Heart left ventricle (tissue), 16 donors: ENCODE measurements around the gene DRAM2. TPM values are rescaled to one million over a fixed set of nuclear protein-coding genes. Genes with fewer than 3 reads are reported as not detected.

Experiments
- ATAC-seq, 4 donors: fragments of 200-7000 bp; cut with Tn5 transposase; one replicate each; pipeline ENCODE4 v1.9.1; 2020 to 2022; ENCODE audit warnings: moderate library complexity in 4 of 4, mild to moderate bottlenecking in 3 of 4, moderate number of reproducible peaks in 1 of 4
- DNase-seq, 5 donors: peaks; one replicate each; pipeline ENCODE4 v3.0.0-alpha.2; 2020
- H3K27ac ChIP-seq, 12 donors: fragments of 200-600 bp; sonication (generic) in 4 of 12; one replicate each; pipeline versions ENCODE4 v1.5.0 to v1.8.0; 2016 to 2022; ENCODE audit warnings: mild to moderate bottlenecking in 2 of 12
- H3K27me3 ChIP-seq, 9 donors: fragments of 200-600 bp; sonication (generic) in 2 of 9; one replicate each; pipeline versions ENCODE4 v1.5.1 to v1.8.0; 2016 to 2022; ENCODE audit warnings: mild to moderate bottlenecking in 3 of 9
- H3K36me3 ChIP-seq, 9 donors: fragments of 200-600 bp; sonication (generic) in 2 of 9; one replicate each; pipeline versions ENCODE4 v1.5.0 to v1.8.0; 2018 to 2022; ENCODE audit warnings: mild to moderate bottlenecking in 2 of 9
- H3K4me1 ChIP-seq, 12 donors: fragments of 200-600 bp; sonication (generic) in 4 of 12; one replicate each; pipeline versions ENCODE4 v1.5.0 to v1.8.0; 2016 to 2022; ENCODE audit warnings: mild to moderate bottlenecking in 3 of 12
- H3K4me3 ChIP-seq, 12 donors: fragments of 200-600 bp; sonication (generic) in 4 of 12; one replicate each; pipeline versions ENCODE4 v1.5.0 to v1.8.0; 2017 to 2022; ENCODE audit warnings: mild to moderate bottlenecking in 9 of 12, moderate library complexity in 4 of 12
- H3K9me3 ChIP-seq, 12 donors: fragments of 200-600 bp; sonication (generic) in 4 of 12; one replicate each; pipeline versions ENCODE4 v1.5.0 to v1.8.0; 2016 to 2022; ENCODE audit warnings: mild to moderate bottlenecking in 1 of 12
- POLR2A ChIP-seq, 2 donors: fragments of 450-650 bp; IDR thresholded peaks; one replicate each; pipeline ENCODE4 v1.6.1; 2017; ENCODE audit warnings: antibody characterized with exemption in 2 of 2, mild to moderate bottlenecking in 2 of 2, moderate library complexity in 2 of 2
- WGBS, 4 donors: extraction: QIAGEN DNeasy Blood & Tissue Kit in 2 of 4; methylation state at CpG; one replicate each; pipeline versions ENCODE4 v1.1.5 to v1.1.7; 2013 to 2018; 5-methylcytosine and 5-hydroxymethylcytosine counted together
- intact Hi-C, 10 donors: fragments of 100-400 bp; cut with DNase I; formaldehyde crosslinking; loops; one replicate each; pipeline versions ENCODE4 v1.11.1 to v1.14.2; 2022
- long read RNA-seq, 3 donors: library from polyadenylated mRNA; unstranded; transcript quantifications; one replicate each; pipeline ENCODE4 v2.0.0, GENCODE V29; 2020 to 2021
- polyA plus RNA-seq, 2 donors: library from polyadenylated mRNA; stranded (reverse); fragments of 200-250 nt; gene quantifications; one replicate each; pipeline ENCODE4 v1.2.3, GENCODE V29; 2013
- total RNA-seq, 9 donors: library from RNA; depleted of rRNA in 2 of 9; stranded (reverse); fragments of >200 nt in 2 of 9; fragmentation: NEBNext Ultra II Directional in 3 of 9; extraction: Animal tissue kit (Norgen Biotek cat#: 25700) in 3 of 9; gene quantifications; one replicate each; pipeline versions ENCODE4 v1.1.0 to v1.2.4, GENCODE V29; 2016 to 2023
- TF ChIP-seq, protein P1 (sequence below), 12 donors: fragments of 200-600 bp; sonication (generic) in 4 of 12; IDR thresholded peaks; one replicate each; pipeline versions ENCODE4 v1.5.0 to v1.8.0; 2018 to 2022; ENCODE audit warnings: antibody characterized with exemption in 12 of 12, mild to moderate bottlenecking in 5 of 12
- donor health status: ischemic (EF 13 %, LVEDD 7.1; RV severe dilation, severe dysfunction).
- donor health status: healthy with polysubstance abuse.
- donor health status: DM: no; HTN: yes; CAD: no.
- donor health status: DM: no; HTN: no; CAD: no.
- donor health status: ischemic (EF 25% LVEDD 6.9; RV normal size, moderate dysfunction).
- donor health status: ischemic (EF 25% LVEDD 5.7; RV mildly dilated, moderate dysfunction).
- donor health status: healthy.
- donor health status: DM: yes; HTN: yes; CAD: no.
- donor health status: ischemic (EF 35%, LVEDD 5.7; RV mildly dilated, moderate dysfunction).
- donor health status: nonischemic (EF 11% LVEDD 7.7; RV severe dilation, severe dysfunction).
- donor health status: DM: yes; HTN: yes; CAD: no.
- donor health status: PGD.
- donor health status: ischemic (EF 29% LVEDD 5.4; RV normal size, mild dysfunction).
- donor health status: nonischemic (EF 23%, LVEDD 6.1; RV moderate dilation, normal function).

The DRAM2 gene
- total RNA-seq, result 10 to 100 TPM; 32.1 to 49.8 (median 36.6) TPM
- polyA plus RNA-seq, result 10 to 100 TPM; 27.1 to 37.7 TPM
- long read RNA-seq, donor 1, transcript DRAM2-208 (9 exons, 1,872 nt), result major isoform, 6 of 27 reads
- long read RNA-seq, donor 1, partial matches to known transcripts, result 1 of 27 reads
- long read RNA-seq, donor 1, other reads (novel, unspliced or antisense), result 19 of 27 reads
- long read RNA-seq, donor 2, transcript DRAM2-208 (9 exons, 1,872 nt), result major isoform, 45 of 203 reads
- long read RNA-seq, donor 2, partial matches to known transcripts, result 6 of 203 reads
- long read RNA-seq, donor 2, other reads (novel, unspliced or antisense), result 150 of 203 reads
- long read RNA-seq, donor 3, partial matches to known transcripts, result 1 of 40 reads
- long read RNA-seq, donor 3, other reads (novel, unspliced or antisense), result 36 of 40 reads

DNA sequence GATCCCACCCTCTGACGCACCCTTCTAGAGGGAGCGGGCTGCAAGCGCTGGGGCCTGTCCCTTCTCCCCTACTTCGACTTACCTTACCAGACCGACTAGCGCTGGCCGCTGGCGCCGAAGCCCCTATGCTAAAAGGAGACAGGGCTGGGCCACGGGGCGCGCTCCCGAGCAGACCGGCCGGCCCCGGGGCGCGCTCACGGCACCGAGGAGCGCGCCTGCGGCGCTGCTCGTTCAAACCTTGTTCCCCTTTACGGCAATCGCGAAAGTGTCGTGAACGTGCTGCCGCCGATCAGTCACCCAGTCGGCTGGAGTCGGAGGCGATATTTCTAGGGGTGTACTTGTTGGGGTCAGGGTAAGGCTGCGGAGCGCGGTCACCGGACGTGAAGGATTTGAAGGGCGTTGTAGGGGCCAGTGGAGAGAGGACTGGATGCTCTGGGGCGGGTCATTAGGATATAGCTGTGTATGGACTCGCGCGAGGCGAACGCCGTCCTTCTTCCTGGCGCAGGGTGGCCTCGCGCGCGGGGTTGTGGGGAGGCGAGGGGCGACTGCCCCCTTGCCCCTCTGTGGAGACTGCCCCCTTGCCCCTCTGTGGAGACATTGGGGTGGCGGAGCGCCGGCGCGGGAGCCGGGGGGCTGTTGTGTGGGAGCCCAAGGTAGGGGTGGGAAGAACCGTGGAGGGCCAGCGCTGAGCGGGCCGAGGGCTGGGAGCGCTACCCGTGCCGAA lies at the start of gene DRAM2, which contains the start of gene CEPT1:
Gene DRAM2 (minus strand): TSS at position 138 of the 724 bp plus-strand sequence. CDS start 8,539 bp downstream, outside the sequence.
Gene CEPT1 (plus strand): TSS at position 268 of the 724 bp plus-strand sequence. CDS start 7,492 bp downstream, outside the sequence.
- Histone ChIP-seq H3K4me3 (peak within 1 kb of the TSS; percentile 57 to 94 (median 86)), H3K9me3 (no peaks in the 10 kb centered on the region), H3K27ac (peak within 1 kb of the TSS; percentile 87 to 97 (median 95)), H3K4me1 (peaks cover 0 to 56% (median 29%) of the 10 kb centered on the region in 12 donors), H3K36me3 (peaks cover 0 to 29% (median 21%) of the 10 kb centered on the region in 9 donors), H3K27me3 (no peaks in the 10 kb centered on the region)
- peak; percentile 92 to 97 (median 97) for ATAC-seq
- intact Hi-C loops, result loop anchor here in 1 of 10 donors (5.0 kb wide), 1 partner anchor 307 kb away; the partner anchor contains the start of genes ATP5PB and WDR77
- DNase-seq, result peak; percentile 94 to 99 (median 98)
- 0 to 1% (median 0%) methylated on average over 26 to 68 of the region's 68 CpGs for WGBS, 4 donors
- TF ChIP-seq POLR2A (IDR thresholded peaks at IDR 0.05), result no peak
- TF ChIP-seq, protein P1, sequence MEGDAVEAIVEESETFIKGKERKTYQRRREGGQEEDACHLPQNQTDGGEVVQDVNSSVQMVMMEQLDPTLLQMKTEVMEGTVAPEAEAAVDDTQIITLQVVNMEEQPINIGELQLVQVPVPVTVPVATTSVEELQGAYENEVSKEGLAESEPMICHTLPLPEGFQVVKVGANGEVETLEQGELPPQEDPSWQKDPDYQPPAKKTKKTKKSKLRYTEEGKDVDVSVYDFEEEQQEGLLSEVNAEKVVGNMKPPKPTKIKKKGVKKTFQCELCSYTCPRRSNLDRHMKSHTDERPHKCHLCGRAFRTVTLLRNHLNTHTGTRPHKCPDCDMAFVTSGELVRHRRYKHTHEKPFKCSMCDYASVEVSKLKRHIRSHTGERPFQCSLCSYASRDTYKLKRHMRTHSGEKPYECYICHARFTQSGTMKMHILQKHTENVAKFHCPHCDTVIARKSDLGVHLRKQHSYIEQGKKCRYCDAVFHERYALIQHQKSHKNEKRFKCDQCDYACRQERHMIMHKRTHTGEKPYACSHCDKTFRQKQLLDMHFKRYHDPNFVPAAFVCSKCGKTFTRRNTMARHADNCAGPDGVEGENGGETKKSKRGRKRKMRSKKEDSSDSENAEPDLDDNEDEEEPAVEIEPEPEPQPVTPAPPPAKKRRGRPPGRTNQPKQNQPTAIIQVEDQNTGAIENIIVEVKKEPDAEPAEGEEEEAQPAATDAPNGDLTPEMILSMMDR (IDR thresholded peaks at IDR 0.05), result peak in 1 of 12 donors; percentile 11

DNA sequence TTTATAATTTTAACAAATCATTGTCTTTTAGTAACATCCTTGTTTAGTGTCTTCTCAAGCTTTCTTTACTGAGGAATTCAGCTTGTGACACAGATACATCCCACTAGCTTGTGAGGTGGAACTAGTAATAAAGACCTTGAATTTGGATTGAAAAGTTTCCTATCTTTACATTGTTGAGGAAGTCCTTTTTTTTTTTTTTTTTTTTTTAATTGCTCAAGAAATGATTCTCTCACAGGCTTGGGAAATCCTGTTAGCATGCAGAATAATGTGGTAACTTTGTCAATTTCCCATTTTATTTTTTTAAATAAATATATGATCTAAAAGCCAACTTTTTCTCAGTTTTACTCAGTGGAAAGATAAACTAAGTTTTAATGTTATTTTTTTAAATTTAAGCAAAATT lies 44.8 kb upstream of the DRAM2 start:
- TF ChIP-seq POLR2A (IDR thresholded peaks at IDR 0.05), result no peak
- TF ChIP-seq, protein P1 (IDR thresholded peaks at IDR 0.05), result no peak
- H3K27ac ChIP-seq, result peak overlapping the region in 1 of 12 donors; percentile 4
- H3K4me1 ChIP-seq, result peaks cover 0 to 30% (median 0%) of the 10 kb centered on the region in 12 donors
- intact Hi-C loops, result no loop called here
- H3K9me3 ChIP-seq, result no peaks in the 10 kb centered on the region
- H3K4me3 ChIP-seq, result no peak overlapping the region
- no peaks in the 10 kb centered on the region for H3K27me3 ChIP-seq
- H3K36me3 ChIP-seq, result peaks cover 0 to 88% (median 70%) of the 10 kb centered on the region in 9 donors
- DNase-seq (no peak), ATAC-seq (no peak)

DNA sequence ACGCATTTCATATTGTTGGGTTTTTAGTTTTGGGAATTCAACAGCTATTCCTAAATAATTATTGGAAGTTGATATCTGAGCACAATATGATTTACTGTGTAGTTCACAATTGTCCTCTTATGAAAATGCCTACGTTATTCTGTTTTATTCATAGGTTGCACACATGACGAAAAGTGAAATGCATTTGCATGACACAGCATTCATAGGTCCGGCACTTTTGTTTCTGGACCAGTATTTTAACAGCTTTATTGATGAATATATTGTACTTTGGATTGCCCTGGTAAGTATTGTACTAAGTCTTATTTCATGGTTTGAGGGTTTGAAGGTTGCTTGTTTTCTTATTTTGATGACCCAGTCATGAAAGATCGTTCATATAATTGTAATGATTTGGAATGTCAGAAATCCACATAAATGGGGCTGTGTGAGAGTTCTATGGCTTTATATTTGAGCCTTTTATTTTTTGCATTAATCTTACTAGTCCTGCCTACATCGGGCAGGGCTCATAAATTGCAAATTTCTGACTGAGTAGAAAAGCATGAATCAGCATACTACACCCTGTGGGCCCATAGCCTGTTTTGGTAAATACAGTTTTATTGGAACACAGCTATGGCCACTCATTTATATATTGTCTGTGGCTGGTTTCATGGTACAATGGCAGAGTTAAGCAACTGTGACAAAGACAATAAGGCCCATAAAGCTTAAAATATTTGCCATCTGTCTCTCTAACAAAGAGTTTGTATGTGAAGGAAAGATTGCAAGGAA lies 43.6 kb upstream of the DRAM2 start:
- H3K4me1 ChIP-seq, result peaks cover 0 to 20% (median 0%) of the 10 kb centered on the region in 12 donors
- TF ChIP-seq, protein P1 (IDR thresholded peaks at IDR 0.05), result no peak
- TF ChIP-seq POLR2A (IDR thresholded peaks at IDR 0.05), result no peak
- intact Hi-C loops, result no loop called here
- ATAC-seq (no peak), DNase-seq (no peak)
- H3K9me3 ChIP-seq, result no peaks in the 10 kb centered on the region
- peaks cover 0 to 89% (median 76%) of the 10 kb centered on the region in 9 donors for H3K36me3 ChIP-seq
- WGBS, 4 donors, result 95 to 97% (median 96%) methylated on average over 6 of the region's 6 CpGs
- no peaks in the 10 kb centered on the region for H3K27me3 ChIP-seq
- H3K27ac ChIP-seq, result no peak overlapping the region
- no peak overlapping the region for H3K4me3 ChIP-seq
